ENCODE measurements around the gene SDE2. TPM values are rescaled to one million over a fixed set of nuclear protein-coding genes. Genes with fewer than 3 reads are reported as not detected.
A peak's percentile ranks its signal among the peaks of the same experiment; 100 is the strongest.

The SDE2 gene
- total RNA-seq, 6 experiments from 2014 or later: 7.1 to 10.9 (median 8.6) TPM

DNA sequence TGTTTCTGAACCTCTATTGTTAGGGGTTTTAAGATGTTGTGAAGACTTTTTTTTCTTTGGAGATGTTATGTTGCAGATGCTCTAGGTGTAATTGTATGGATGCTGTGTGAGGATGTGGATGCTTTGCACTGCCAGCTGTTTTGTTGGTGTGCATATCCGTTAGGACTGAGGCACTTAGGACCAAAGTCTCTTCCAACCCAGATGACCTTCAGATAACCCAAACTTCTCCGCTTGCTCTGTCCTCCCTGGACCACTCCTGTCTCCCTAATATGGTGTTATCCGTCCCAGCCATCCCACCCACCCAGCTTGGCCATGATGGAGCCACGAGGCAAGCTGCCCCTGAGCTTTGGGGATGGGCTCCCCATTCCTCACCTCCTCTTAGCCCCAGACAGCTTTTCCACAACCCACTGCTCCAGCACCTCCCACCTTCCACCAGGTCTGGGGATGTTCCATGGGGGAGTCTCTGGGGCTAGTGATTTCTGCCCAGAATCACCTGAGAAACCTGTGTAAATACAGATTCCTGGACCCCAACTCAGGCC is 53.0 kb downstream of the SDE2 start:
- WGBS (ENCODE audit: insufficient coverage, low coverage, low lambda C conversion rate, missing lambda C conversion rate): 17% methylated on average over 1 of the region's 4 CpGs
- no peaks in the 10 kb centered on the region for H3K9me3 ChIP-seq
- H3K27me3 ChIP-seq: no peaks in the 10 kb centered on the region
- H3K4me1 ChIP-seq: no peaks in the 10 kb centered on the region
- no peaks in the 10 kb centered on the region for H3K36me3 ChIP-seq
- H3K4me3 ChIP-seq: no peak overlapping the region
- TF ChIP-seq POLR2A (IDR thresholded peaks at IDR 0.05): no peak
- no peak for TF ChIP-seq CTCF (IDR thresholded peaks at IDR 0.05)
- DNase-seq (no peak), ATAC-seq (no peak)
- intact Hi-C loops (cut with DNase I): no loop called here
- H3K27ac ChIP-seq: no peak overlapping the region

DNA sequence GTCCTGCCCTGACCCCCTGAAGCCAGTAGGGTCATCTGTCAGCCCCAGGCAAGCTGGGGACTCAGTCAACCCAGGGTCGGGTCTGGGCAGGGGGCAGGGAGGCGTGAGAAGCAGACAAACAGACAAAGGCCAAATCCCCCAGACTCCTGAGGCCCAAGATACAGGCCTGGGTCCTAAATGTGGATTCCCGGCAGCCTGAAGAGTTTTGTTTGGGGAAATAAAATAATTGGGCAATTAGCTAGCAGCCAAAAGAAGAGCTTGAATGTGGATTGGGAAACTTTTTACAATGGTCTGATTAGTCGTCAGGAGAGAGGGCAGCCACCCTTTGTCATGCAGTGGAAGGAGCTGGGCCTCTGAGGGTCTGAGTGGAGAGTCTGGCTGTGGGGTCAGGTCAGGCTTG is 53.6 kb downstream of the SDE2 start:
- no peak overlapping the region for H3K27ac ChIP-seq
- ATAC-seq (no peak), DNase-seq (no peak)
- H3K36me3 ChIP-seq: no peaks in the 10 kb centered on the region
- H3K9me3 ChIP-seq: no peaks in the 10 kb centered on the region
- WGBS (ENCODE audit: insufficient coverage, low coverage, low lambda C conversion rate, missing lambda C conversion rate): 33% methylated on average over 3 of the region's 4 CpGs
- intact Hi-C loops (cut with DNase I): no loop called here
- no peak overlapping the region for H3K4me3 ChIP-seq
- no peaks in the 10 kb centered on the region for H3K4me1 ChIP-seq
- no peaks in the 10 kb centered on the region for H3K27me3 ChIP-seq
- TF ChIP-seq POLR2A (IDR thresholded peaks at IDR 0.05) (no peak), CTCF (IDR thresholded peaks at IDR 0.05) (no peak)

DNA sequence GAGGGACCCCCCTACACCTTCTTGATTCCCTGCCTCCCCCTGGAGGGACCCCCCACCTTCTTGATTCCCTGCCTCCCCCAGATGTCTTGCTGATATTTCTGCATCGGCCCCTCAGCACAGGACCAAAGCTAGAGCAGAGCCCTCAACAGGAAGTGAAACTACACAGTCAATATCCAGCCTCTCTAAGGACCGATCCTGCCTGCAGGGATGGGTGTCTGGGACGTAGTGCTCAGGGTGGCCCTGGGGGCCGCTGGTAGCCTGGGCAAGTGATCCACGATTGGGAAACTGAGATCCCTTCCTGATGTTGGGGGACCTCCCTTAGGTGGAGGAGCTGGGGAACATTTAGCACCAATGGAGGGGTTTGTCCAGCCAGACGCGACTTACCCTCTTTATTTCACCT is 54.2 kb downstream of the SDE2 start:
- Histone ChIP-seq H3K27me3 (no peaks in the 10 kb centered on the region), H3K4me1 (no peaks in the 10 kb centered on the region), H3K9me3 (no peaks in the 10 kb centered on the region), H3K4me3 (no peak overlapping the region), H3K27ac (no peak overlapping the region), H3K36me3 (no peaks in the 10 kb centered on the region)
- WGBS (ENCODE audit: insufficient coverage, low coverage, low lambda C conversion rate, missing lambda C conversion rate): 22% methylated on average over 2 of the region's 7 CpGs
- DNase-seq: no peak
- TF ChIP-seq POLR2A (IDR thresholded peaks at IDR 0.05) (no peak), CTCF (IDR thresholded peaks at IDR 0.05) (no peak)
- ATAC-seq: peak in 3 of 4 donors; percentile 17 to 34 (median 23)
- intact Hi-C loops (cut with DNase I): no loop called here

DNA sequence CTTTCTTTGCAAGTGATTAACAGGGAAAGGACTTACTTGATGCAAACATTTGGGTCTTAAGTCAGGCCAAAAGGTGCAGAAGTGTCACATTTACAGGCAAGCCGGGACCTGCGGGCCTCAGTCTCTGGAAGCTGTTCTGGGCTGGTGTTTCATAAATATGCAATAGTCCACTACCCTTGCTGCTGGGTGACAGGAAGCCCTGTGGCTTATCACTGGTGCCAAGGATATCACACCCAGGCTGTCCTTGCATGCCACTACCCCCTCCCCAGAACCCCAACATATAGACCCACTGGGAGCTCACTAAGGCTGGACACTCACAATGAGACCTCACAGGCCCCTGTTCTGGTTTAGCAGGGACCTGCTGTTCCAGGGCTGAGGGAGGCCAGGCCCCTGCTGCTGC is 54.8 kb downstream of the SDE2 start:
- Histone ChIP-seq H3K4me1 (no peaks in the 10 kb centered on the region), H3K36me3 (no peaks in the 10 kb centered on the region), H3K4me3 (no peak overlapping the region), H3K9me3 (no peaks in the 10 kb centered on the region), H3K27me3 (no peaks in the 10 kb centered on the region), H3K27ac (no peak overlapping the region)
- WGBS (ENCODE audit: insufficient coverage, low coverage, low lambda C conversion rate, missing lambda C conversion rate): no CpG with 5 or more reads among the region's 2 CpGs
- no peak for DNase-seq
- TF ChIP-seq POLR2A (IDR thresholded peaks at IDR 0.05) (no peak), CTCF (IDR thresholded peaks at IDR 0.05) (no peak)
- intact Hi-C loops (cut with DNase I): no loop called here
- no peak for ATAC-seq

GRCh38 chr1:225943582-225943981 is 55.6 kb downstream of the SDE2 start:
- H3K4me1 ChIP-seq: no peaks in the 10 kb centered on the region
- no peaks in the 10 kb centered on the region for H3K27me3 ChIP-seq
- no peak overlapping the region for H3K27ac ChIP-seq
- no peak for ATAC-seq
- 75% methylated on average over 4 of the region's 4 CpGs for WGBS (ENCODE audit: insufficient coverage, low coverage, low lambda C conversion rate, missing lambda C conversion rate)
- TF ChIP-seq POLR2A (IDR thresholded peaks at IDR 0.05) (no peak), CTCF (IDR thresholded peaks at IDR 0.05) (no peak)
- no peaks in the 10 kb centered on the region for H3K36me3 ChIP-seq
- H3K4me3 ChIP-seq: no peak overlapping the region
- H3K9me3 ChIP-seq: no peaks in the 10 kb centered on the region
- no peak for DNase-seq
- intact Hi-C loops (cut with DNase I): no loop called here

Measured in right lobe of liver (tissue), 6 donors.